ENCODE data around the gene RNF208.

DNA sequence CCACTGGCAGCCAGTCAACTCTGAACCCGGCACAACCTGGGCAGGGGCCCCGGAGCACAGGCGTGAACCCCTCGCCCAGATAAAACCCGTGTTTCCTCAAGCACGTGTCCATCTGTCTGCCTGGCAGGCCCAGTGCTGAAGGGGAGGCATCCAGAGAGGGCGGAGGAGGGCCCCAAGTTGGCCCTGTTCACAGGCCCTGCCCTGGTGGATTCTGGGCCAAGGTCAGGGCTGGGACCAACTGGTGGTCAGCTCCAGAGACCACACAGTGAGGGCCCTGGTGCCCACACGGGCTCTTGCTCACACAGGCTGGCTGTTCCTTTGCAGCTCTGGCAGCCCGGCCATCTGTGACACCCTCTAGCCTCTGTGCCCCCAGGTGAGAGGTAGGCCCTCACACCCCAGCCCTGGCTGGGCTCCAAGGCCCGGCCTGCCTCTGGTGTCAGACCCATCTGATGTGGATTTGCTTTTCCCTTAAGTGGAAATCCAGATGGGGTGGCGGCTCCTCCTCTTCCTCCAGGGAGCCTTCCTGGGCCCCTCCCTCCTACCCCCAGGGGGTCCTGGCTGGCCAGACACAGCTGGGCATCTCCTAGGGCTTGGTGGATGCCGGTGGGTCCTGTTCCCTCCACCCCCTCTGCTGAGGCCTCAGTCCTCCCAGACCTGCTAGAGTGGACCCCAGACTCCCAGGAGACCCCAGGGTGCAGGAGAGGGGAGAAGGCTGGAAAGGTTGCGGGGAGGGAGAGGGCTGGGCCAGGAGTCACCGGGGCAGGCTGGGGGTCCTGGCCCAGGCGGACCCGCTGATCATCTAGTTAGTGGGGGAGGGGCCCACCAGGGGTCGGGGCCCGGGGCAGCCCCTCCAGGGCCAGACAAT lies 28.5 kb upstream of the RNF208 start:
- no peak for TF ChIP-seq EZH2 (IDR thresholded peaks at IDR 0.05; ENCODE audit: insufficient read depth, poor library complexity, severe bottlenecking)
- no peak for TF ChIP-seq EZH2phosphoT487 (IDR thresholded peaks at IDR 0.05; ENCODE audit: insufficient read depth, low read depth)

Data from GM23248 (cell line).